GM12878 (cell line): ENCODE measurements around the gene LCN1. TPM values are rescaled to one million over a fixed set of nuclear protein-coding genes. Genes with fewer than 3 reads are reported as not detected.

Experiments used
- ATAC-seq: fragments of 200-7000 bp; cut with Tn5 transposase; 3 replicates; pipeline ENCODE4 v1.9.1; 2020; ENCODE audit warnings: mild to moderate bottlenecking, moderate library complexity
- BruUV-seq: library from RNA; stranded (reverse); fragments of 400-500 nt; replicated peaks from 2 replicates; lab custom pipeline; 2021; lab: Mats Ljungman, UMichigan
- CTCF ChIA-PET: fragments of 300-600 bp; sonication (Branson Sonifier 250); formaldehyde crosslinking; extraction: SDS; loops from one replicate; lab custom pipeline; 2021; ENCODE audit warnings: inconsistent platforms; lab: Yijun Ruan, JAX
- POLR2A ChIA-PET: fragments of 350-600 bp; formaldehyde crosslinking; extraction: SDS; loops from one replicate; lab custom pipeline; 2021; ENCODE audit warnings: inconsistent platforms; lab: Charles Lee
- RAD21 ChIA-PET: fragments of 300-600 bp; sonication (Branson Sonifier 250); formaldehyde crosslinking; loops from one replicate; lab custom pipeline; 2023; ENCODE audit warnings: antibody characterized with exemption; ENCODE audit not compliant: unreplicated experiment; lab: Charles Lee
- SMC1A ChIA-PET: fragments of 300-600 bp; sonication (Branson Sonifier 250); formaldehyde crosslinking; loops from one replicate; lab custom pipeline; 2023; ENCODE audit not compliant: unreplicated experiment, uncharacterized antibody; lab: Charles Lee
- DNase-seq: peaks from one replicate; pipeline ENCODE4 v3.0.0-alpha.2; 2011; ENCODE audit warnings: low read depth, low spot score
- FAIRE-seq: peaks from 3 replicates; lab custom pipeline; 2011; peaks lifted over from hg19 to GRCh38; lab: Jason Lieb, UNC
- H2AFZ ChIP-seq: 2 replicates; pipeline ENCODE4 v1.6.0; 2011; ENCODE audit warnings: low read depth, low read length, control low read depth; ENCODE audit not compliant: control insufficient read depth
- H3K27ac ChIP-seq: 2 replicates; pipeline ENCODE4 v1.5.1; 2011; ENCODE audit warnings: control low read depth; ENCODE audit not compliant: control insufficient read depth, insufficient read depth
- H3K27me3 ChIP-seq, 2 experiments: replicated peaks in 1 of 2; 2 replicates each; pipeline versions ENCODE4 v1.6.0 to v1.6.1; 2011; ENCODE audit warnings: low read length in 1 of 2; ENCODE audit not compliant: control insufficient read depth in 2 of 2, insufficient read depth in 2 of 2
- H3K36me3 ChIP-seq, 2 experiments: 2 replicates each; pipeline ENCODE4 v1.5.1; 2011; ENCODE audit warnings: low read length in 1 of 2; ENCODE audit not compliant: control insufficient read depth in 2 of 2, insufficient read depth in 2 of 2
- H3K4me1 ChIP-seq: 2 replicates; pipeline ENCODE4 v1.6.1; 2011; ENCODE audit warnings: mild to moderate bottlenecking, low read length, moderate library complexity, mixed read lengths; ENCODE audit not compliant: control insufficient read depth, insufficient read depth
- H3K4me2 ChIP-seq: 2 replicates; pipeline ENCODE4 v1.6.0; 2011; ENCODE audit warnings: control low read depth; ENCODE audit not compliant: control insufficient read depth, insufficient read depth
- H3K4me3 ChIP-seq: fragments of 200-600 bp; sonication (generic); 2 replicates; pipeline ENCODE4 v1.5.1; 2016
- H3K79me2 ChIP-seq: 2 replicates; pipeline ENCODE4 v1.6.0; 2011; ENCODE audit warnings: low read length; ENCODE audit not compliant: control insufficient read depth, insufficient read depth
- H3K9ac ChIP-seq: 2 replicates; pipeline ENCODE4 v1.8.0; 2011; ENCODE audit warnings: low read length, control low read depth, mixed read lengths; ENCODE audit not compliant: control insufficient read depth, insufficient read depth
- H3K9me3 ChIP-seq: replicated peaks from 3 replicates; pipeline ENCODE4 v1.5.1; 2011; ENCODE audit warnings: mild to moderate bottlenecking, low read length; ENCODE audit not compliant: control insufficient read depth, insufficient read depth
- H4K20me1 ChIP-seq: 2 replicates; pipeline ENCODE4 v1.6.0; 2011; ENCODE audit not compliant: control insufficient read depth, insufficient read depth
- BACH1 ChIP-seq: fragments of 450-650 bp; IDR thresholded peaks from 2 replicates; pipeline ENCODE4 v1.6.1; 2017; ENCODE audit warnings: mild to moderate bottlenecking, borderline replicate concordance
- BHLHE40 ChIP-seq, 2 experiments: fragments of 450-650 bp in 1 of 2; IDR thresholded peaks; 2 replicates each; pipeline ENCODE4 v1.6.1; 2011 to 2017; ENCODE audit warnings: low read depth in 2 of 2, borderline replicate concordance in 1 of 2, improper control_type of control experiment in 1 of 2, low read length in 1 of 2, mild to moderate bottlenecking in 1 of 2
- CHD4 ChIP-seq: fragments of 200-600 bp; sonication (generic); IDR thresholded peaks from 2 replicates; pipeline ENCODE4 v1.6.1; 2016; ENCODE audit warnings: mild to moderate bottlenecking
- EGR1 ChIP-seq, 2 experiments: IDR thresholded peaks; 1 replicate in 1 of 2; 2 replicates in 1 of 2; pipeline ENCODE4 v1.6.1; 2011 to 2012; ENCODE audit warnings: low read depth in 2 of 2, low read length in 2 of 2, borderline replicate concordance in 1 of 2, mild to moderate bottlenecking in 1 of 2, moderate library complexity in 1 of 2
- ESRRA ChIP-seq: IDR thresholded peaks from 2 replicates; pipeline ENCODE4 v1.6.1; 2012; ENCODE audit warnings: mild to moderate bottlenecking, low read length, improper control_type of control experiment
- FOS ChIP-seq: IDR thresholded peaks from 3 replicates; pipeline ENCODE4 v1.6.1; 2011; ENCODE audit warnings: borderline replicate concordance; ENCODE audit not compliant: insufficient read length; ENCODE audit errors: extremely low read depth
- KAT2A ChIP-seq: conservative IDR thresholded peaks from 2 replicates; pipeline ENCODE4 v1.6.1; 2011; ENCODE audit warnings: low read depth, low read length; ENCODE audit not compliant: control insufficient read depth
- KLF5 ChIP-seq: fragments of 450-650 bp; IDR thresholded peaks from 2 replicates; pipeline ENCODE4 v1.6.1; 2014; ENCODE audit warnings: mild to moderate bottlenecking; ENCODE audit not compliant: partially characterized antibody
- POLR2AphosphoS5 ChIP-seq: IDR thresholded peaks from 2 replicates; pipeline ENCODE4 v1.6.1; 2011; ENCODE audit warnings: mild to moderate bottlenecking, low read length, inconsistent platforms
- RAD51 ChIP-seq: fragments of 450-650 bp; IDR thresholded peaks from 2 replicates; pipeline ENCODE4 v1.6.1; 2016; ENCODE audit warnings: moderate library complexity, mild to moderate bottlenecking, inconsistent platforms
- RFX5 ChIP-seq: IDR thresholded peaks from 2 replicates; pipeline ENCODE4 v1.6.1; 2011; ENCODE audit warnings: low read depth, low read length, improper control_type of control experiment
- RUNX3 ChIP-seq: IDR thresholded peaks from 2 replicates; pipeline ENCODE4 v1.6.1; 2012; ENCODE audit warnings: low read length, inconsistent platforms
- SREBF2 ChIP-seq: IDR thresholded peaks from 2 replicates; pipeline ENCODE4 v1.6.1; 2012; ENCODE audit warnings: mild to moderate bottlenecking, low read length
- YBX1 ChIP-seq: fragments of 450-650 bp; IDR thresholded peaks from 2 replicates; pipeline ENCODE4 v1.6.1; 2016; ENCODE audit warnings: antibody characterized with exemption
- ZZZ3 ChIP-seq: IDR thresholded peaks from 2 replicates; pipeline ENCODE4 v1.6.1; 2011; ENCODE audit warnings: low read depth; ENCODE audit not compliant: control insufficient read depth, insufficient read length
- WGBS: methylation state at CpG from one replicate; pipeline ENCODE4 v1.1.6; 2016; ENCODE audit warnings: low lambda C conversion rate; ENCODE audit not compliant: insufficient replicate concordance, insufficient coverage; ENCODE audit errors: missing lambda C conversion rate; 5-methylcytosine and 5-hydroxymethylcytosine counted together
- in situ Hi-C: fragments of 300-500 bp; cut with MboI; formaldehyde crosslinking; loops from 9 replicates; pipeline ENCODE4 v1.14.3; 2018; ENCODE audit warnings: mixed read lengths
- intact Hi-C: fragments of 100-400 bp; cut with micrococcal nuclease; formaldehyde crosslinking; loops from one replicate; pipeline ENCODE4 v1.14.2; 2022; ENCODE audit not compliant: unreplicated experiment
- polyA plus RNA-seq, 11 experiments: library from polyadenylated mRNA; depleted of rRNA in 4 of 11; unstranded in 6 of 11; stranded (reverse) in 5 of 11; fragments of >200 nt; fragmentation: Nextera tagmentation in 4 of 11; fragmentation: Illumina TruSeq in 1 of 11; extraction: Ambion mirVana in 4 of 11; extraction: Trizol in 1 of 11; gene quantifications; 1 replicate in 1 of 11; 2 replicates in 10 of 11; pipeline versions ENCODE4 v1.2.1 to v1.2.3, GENCODE V29; 2011 to 2016; ENCODE audit warnings: inconsistent platforms in 2 of 11, missing spikeins in 2 of 11, low read depth in 1 of 11
- total RNA-seq, 4 experiments: library from RNA; depleted of rRNA in 3 of 4; stranded (reverse); fragments of >200 nt in 3 of 4; fragmentation: Illumina TruSeq in 1 of 4; extraction: Trizol in 1 of 4; gene quantifications; 2 replicates each; pipeline versions ENCODE4 v1.2.1 to v1.2.3, GENCODE V29; 2013 to 2021
- TF ChIP-seq, protein P1 (sequence below): fragments of 450-650 bp; formaldehyde crosslinking; IDR thresholded peaks from 2 replicates; pipeline ENCODE4 v1.5.0; 2022; ENCODE audit warnings: mild to moderate bottlenecking, missing genetic modification characterization
- TF ChIP-seq, protein P2 (sequence below): IDR thresholded peaks from 2 replicates; pipeline ENCODE4 v1.6.1; 2011; ENCODE audit warnings: low read depth, low read length, improper control_type of control experiment, borderline replicate concordance
- TF ChIP-seq, protein P3 (sequence below): IDR thresholded peaks from 2 replicates; pipeline ENCODE4 v1.6.1; 2011; ENCODE audit warnings: borderline replicate concordance, low read depth, mild to moderate bottlenecking, moderate library complexity, low read length; ENCODE audit not compliant: insufficient read depth, poor library complexity, severe bottlenecking

Gene LCN1
- total and polyA plus RNA-seq, 10 of the 15 experiments (the other 5 are each of a cell fraction or from before 2014, with no cell fraction given), result not detected

DNA sequence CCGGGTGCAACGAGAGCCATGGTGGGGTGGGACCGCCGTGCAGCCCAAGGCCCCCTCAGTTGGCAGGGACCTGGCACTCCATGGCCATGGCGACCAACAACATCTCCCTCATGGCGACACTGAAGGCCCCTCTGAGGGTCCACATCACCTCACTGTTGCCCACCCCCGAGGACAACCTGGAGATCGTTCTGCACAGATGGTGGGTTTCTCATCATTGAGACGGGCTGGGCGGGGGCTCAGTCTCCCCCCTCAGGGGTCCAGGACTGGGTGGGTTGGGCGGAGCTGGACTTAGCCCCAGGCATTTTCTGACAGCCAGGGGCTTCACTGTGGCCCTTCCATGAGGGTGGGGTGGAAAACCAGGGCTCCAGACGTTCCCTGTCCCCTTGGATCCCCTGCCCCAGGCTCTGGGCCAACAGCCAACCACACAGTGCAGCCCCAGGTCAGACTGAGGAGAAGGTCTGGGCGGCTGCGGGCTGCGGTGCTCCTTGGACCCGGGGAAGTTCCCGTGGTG is 41.0 kb downstream of the LCN1 start:
- Histone ChIP-seq H3K36me3 (no peaks in the 10 kb centered on the region), H3K9ac (no peak overlapping the region), H2AFZ (no peak overlapping the region), H3K79me2 (no peaks in the 10 kb centered on the region), H3K9me3 (no peaks in the 10 kb centered on the region), H3K4me3 (no peak overlapping the region), H3K4me1 (no peaks in the 10 kb centered on the region), H4K20me1 (no peaks in the 10 kb centered on the region), H3K4me2 (no peak overlapping the region), H3K27me3 (no peaks in the 10 kb centered on the region; a peak in 1 of 4 replicates), H3K27ac (no peak overlapping the region)
- ChIA-PET POLR2A (no interaction called here), RAD21 (no interaction called here), SMC1A (no interaction called here), CTCF (no interaction called here)
- 51% methylated on average over 17 of the region's 17 CpGs for WGBS
- in situ Hi-C loops, result no loop called here
- DNase-seq (no peak), ATAC-seq (no peak), FAIRE-seq (no peak)
- TF ChIP-seq FOS, result no peak
- TF ChIP-seq, protein P1, sequence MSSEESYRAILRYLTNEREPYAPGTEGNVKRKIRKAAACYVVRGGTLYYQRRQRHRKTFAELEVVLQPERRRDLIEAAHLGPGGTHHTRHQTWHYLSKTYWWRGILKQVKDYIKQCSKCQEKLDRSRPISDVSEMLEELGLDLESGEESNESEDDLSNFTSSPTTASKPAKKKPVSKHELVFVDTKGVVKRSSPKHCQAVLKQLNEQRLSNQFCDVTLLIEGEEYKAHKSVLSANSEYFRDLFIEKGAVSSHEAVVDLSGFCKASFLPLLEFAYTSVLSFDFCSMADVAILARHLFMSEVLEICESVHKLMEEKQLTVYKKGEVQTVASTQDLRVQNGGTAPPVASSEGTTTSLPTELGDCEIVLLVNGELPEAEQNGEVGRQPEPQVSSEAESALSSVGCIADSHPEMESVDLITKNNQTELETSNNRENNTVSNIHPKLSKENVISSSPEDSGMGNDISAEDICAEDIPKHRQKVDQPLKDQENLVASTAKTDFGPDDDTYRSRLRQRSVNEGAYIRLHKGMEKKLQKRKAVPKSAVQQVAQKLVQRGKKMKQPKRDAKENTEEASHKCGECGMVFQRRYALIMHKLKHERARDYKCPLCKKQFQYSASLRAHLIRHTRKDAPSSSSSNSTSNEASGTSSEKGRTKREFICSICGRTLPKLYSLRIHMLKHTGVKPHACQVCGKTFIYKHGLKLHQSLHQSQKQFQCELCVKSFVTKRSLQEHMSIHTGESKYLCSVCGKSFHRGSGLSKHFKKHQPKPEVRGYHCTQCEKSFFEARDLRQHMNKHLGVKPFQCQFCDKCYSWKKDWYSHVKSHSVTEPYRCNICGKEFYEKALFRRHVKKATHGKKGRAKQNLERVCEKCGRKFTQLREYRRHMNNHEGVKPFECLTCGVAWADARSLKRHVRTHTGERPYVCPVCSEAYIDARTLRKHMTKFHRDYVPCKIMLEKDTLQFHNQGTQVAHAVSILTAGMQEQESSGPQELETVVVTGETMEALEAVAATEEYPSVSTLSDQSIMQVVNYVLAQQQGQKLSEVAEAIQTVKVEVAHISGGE (CRISPR knock-in tag), result no peak
- no peak for TF ChIP-seq ZZZ3
- TF ChIP-seq, protein P2, sequence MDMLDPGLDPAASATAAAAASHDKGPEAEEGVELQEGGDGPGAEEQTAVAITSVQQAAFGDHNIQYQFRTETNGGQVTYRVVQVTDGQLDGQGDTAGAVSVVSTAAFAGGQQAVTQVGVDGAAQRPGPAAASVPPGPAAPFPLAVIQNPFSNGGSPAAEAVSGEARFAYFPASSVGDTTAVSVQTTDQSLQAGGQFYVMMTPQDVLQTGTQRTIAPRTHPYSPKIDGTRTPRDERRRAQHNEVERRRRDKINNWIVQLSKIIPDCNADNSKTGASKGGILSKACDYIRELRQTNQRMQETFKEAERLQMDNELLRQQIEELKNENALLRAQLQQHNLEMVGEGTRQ, result no peak
- TF ChIP-seq KAT2A, result no peak
- no peak for TF ChIP-seq ESRRA
- no peak for TF ChIP-seq POLR2AphosphoS5
- TF ChIP-seq CHD4, result no peak
- no peak for TF ChIP-seq BHLHE40 (IDR thresholded peaks at IDR 0.05; ENCODE audit: borderline replicate concordance in 1 of 2, low read depth in 2 of 2, low read length in 1 of 2)
- no peak for TF ChIP-seq KLF5
- no peak for TF ChIP-seq EGR1 (IDR thresholded peaks at IDR 0.05; ENCODE audit: borderline replicate concordance in 1 of 2, low read depth in 2 of 2, low read length in 2 of 2)
- no peak for TF ChIP-seq YBX1
- no peak for TF ChIP-seq RUNX3
- TF ChIP-seq, protein P3, sequence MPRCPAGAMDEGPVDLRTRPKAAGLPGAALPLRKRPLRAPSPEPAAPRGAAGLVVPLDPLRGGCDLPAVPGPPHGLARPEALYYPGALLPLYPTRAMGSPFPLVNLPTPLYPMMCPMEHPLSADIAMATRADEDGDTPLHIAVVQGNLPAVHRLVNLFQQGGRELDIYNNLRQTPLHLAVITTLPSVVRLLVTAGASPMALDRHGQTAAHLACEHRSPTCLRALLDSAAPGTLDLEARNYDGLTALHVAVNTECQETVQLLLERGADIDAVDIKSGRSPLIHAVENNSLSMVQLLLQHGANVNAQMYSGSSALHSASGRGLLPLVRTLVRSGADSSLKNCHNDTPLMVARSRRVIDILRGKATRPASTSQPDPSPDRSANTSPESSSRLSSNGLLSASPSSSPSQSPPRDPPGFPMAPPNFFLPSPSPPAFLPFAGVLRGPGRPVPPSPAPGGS, result no peak
- TF ChIP-seq BACH1, result no peak
- no peak for TF ChIP-seq RFX5
- no peak for TF ChIP-seq RAD51
- TF ChIP-seq SREBF2, result no peak
- no TSS peak for BruUV-seq
- intact Hi-C loops, result no loop called here
